ENCODE data around the gene RHEBL1.

Gene RHEBL1

GRCh38 chr12:49097381-49097780, 27.6 kb upstream of the RHEBL1 start:
- peaks cover 12% of the 10 kb centered on the region for H3K4me1 ChIP-seq (ENCODE audit: control insufficient read depth, insufficient read depth, low read length)
- H3K9ac ChIP-seq (ENCODE audit: low read length), result no peak overlapping the region
- H3K4me3 ChIP-seq (ENCODE audit: low read depth, low read length), result no peak overlapping the region
- H3K27me3 ChIP-seq (ENCODE audit: control insufficient read depth, insufficient read depth, low read length), result peaks cover 36% of the 10 kb centered on the region
- H3K36me3 ChIP-seq (ENCODE audit: control insufficient read depth, insufficient read depth, low read length), result peaks cover 44% of the 10 kb centered on the region
- H3K9me3 ChIP-seq (ENCODE audit: control insufficient read depth, insufficient read depth, low read depth, low read length), result no peaks in the 10 kb centered on the region
- no peak overlapping the region for H3K27ac ChIP-seq (ENCODE audit: low read depth, low read length)

- H3K4me3 ChIP-seq (ENCODE audit: low read depth, low read length), result no peak overlapping the region
- H3K27me3 ChIP-seq (ENCODE audit: control insufficient read depth, insufficient read depth, low read length), result peaks cover 60% of the 10 kb centered on the region
- H3K27ac ChIP-seq (ENCODE audit: low read depth, low read length), result no peak overlapping the region
- H3K36me3 ChIP-seq (ENCODE audit: control insufficient read depth, insufficient read depth, low read length), result peaks cover 20% of the 10 kb centered on the region
- H3K9ac ChIP-seq (ENCODE audit: low read length), result no peak overlapping the region
- no peaks in the 10 kb centered on the region for H3K9me3 ChIP-seq (ENCODE audit: control insufficient read depth, insufficient read depth, low read depth, low read length)
- peaks cover 23% of the 10 kb centered on the region for H3K4me1 ChIP-seq (ENCODE audit: control insufficient read depth, insufficient read depth, low read length)
Measured at GRCh38 chr12:49094975-49095365, 25.2 kb upstream of the RHEBL1 start.

- Histone ChIP-seq H3K27me3 (ENCODE audit: control insufficient read depth, insufficient read depth, low read length) (peaks cover 66% of the 10 kb centered on the region), H3K27ac (ENCODE audit: low read depth, low read length) (no peak within 1 kb of the TSS), H3K9me3 (ENCODE audit: control insufficient read depth, insufficient read depth, low read depth, low read length) (no peaks in the 10 kb centered on the region), H3K36me3 (ENCODE audit: control insufficient read depth, insufficient read depth, low read length) (peaks cover 17% of the 10 kb centered on the region), H3K9ac (ENCODE audit: low read length) (no peak within 1 kb of the TSS), H3K4me1 (ENCODE audit: control insufficient read depth, insufficient read depth, low read length) (peaks cover 23% of the 10 kb centered on the region), H3K4me3 (ENCODE audit: low read depth, low read length) (peak within 1 kb of the TSS; percentile 55)
Measured at GRCh38 chr12:49094160-49094974, 24.6 kb upstream of the RHEBL1 start, which contains the start of gene DHH. TSS of gene DHH (minus strand) at chr12:49094801. CDS start at chr12:49094512, 289 bp downstream.

- peak overlapping the region; percentile 55 for H3K4me3 ChIP-seq (ENCODE audit: low read depth, low read length)
- no peak overlapping the region for H3K27ac ChIP-seq (ENCODE audit: low read depth, low read length)
- no peak overlapping the region for H3K9ac ChIP-seq (ENCODE audit: low read length)
- peaks cover 27% of the 10 kb centered on the region for H3K4me1 ChIP-seq (ENCODE audit: control insufficient read depth, insufficient read depth, low read length)
- H3K27me3 ChIP-seq (ENCODE audit: control insufficient read depth, insufficient read depth, low read length), result peaks cover 72% of the 10 kb centered on the region
- peaks cover 15% of the 10 kb centered on the region for H3K36me3 ChIP-seq (ENCODE audit: control insufficient read depth, insufficient read depth, low read length)
- H3K9me3 ChIP-seq (ENCODE audit: control insufficient read depth, insufficient read depth, low read depth, low read length), result no peaks in the 10 kb centered on the region
Measured at GRCh38 chr12:49093792-49094159, 24.0 kb upstream of the RHEBL1 start.

- peaks cover 34% of the 10 kb centered on the region for H3K4me1 ChIP-seq (ENCODE audit: control insufficient read depth, insufficient read depth, low read length)
- H3K9me3 ChIP-seq (ENCODE audit: control insufficient read depth, insufficient read depth, low read depth, low read length), result no peaks in the 10 kb centered on the region
- H3K27ac ChIP-seq (ENCODE audit: low read depth, low read length), result no peak overlapping the region
- no peak overlapping the region for H3K9ac ChIP-seq (ENCODE audit: low read length)
- peaks cover 80% of the 10 kb centered on the region for H3K27me3 ChIP-seq (ENCODE audit: control insufficient read depth, insufficient read depth, low read length)
- no peak overlapping the region for H3K4me3 ChIP-seq (ENCODE audit: low read depth, low read length)
- H3K36me3 ChIP-seq (ENCODE audit: control insufficient read depth, insufficient read depth, low read length), result peaks cover 15% of the 10 kb centered on the region
Measured at GRCh38 chr12:49092816-49093406, 23.1 kb upstream of the RHEBL1 start.

GRCh38 chr12:49092086-49092815, 22.5 kb upstream of the RHEBL1 start:
- peaks cover 9% of the 10 kb centered on the region for H3K36me3 ChIP-seq (ENCODE audit: control insufficient read depth, insufficient read depth, low read length)
- H3K27ac ChIP-seq (ENCODE audit: low read depth, low read length), result no peak overlapping the region
- H3K27me3 ChIP-seq (ENCODE audit: control insufficient read depth, insufficient read depth, low read length), result peaks cover 87% of the 10 kb centered on the region
- peaks cover 34% of the 10 kb centered on the region for H3K4me1 ChIP-seq (ENCODE audit: control insufficient read depth, insufficient read depth, low read length)
- peak overlapping the region; percentile 39 for H3K4me3 ChIP-seq (ENCODE audit: low read depth, low read length)
- no peaks in the 10 kb centered on the region for H3K9me3 ChIP-seq (ENCODE audit: control insufficient read depth, insufficient read depth, low read depth, low read length)
- H3K9ac ChIP-seq (ENCODE audit: low read length), result no peak overlapping the region

- H3K9me3 ChIP-seq (ENCODE audit: control insufficient read depth, insufficient read depth, low read depth, low read length), result no peaks in the 10 kb centered on the region
- H3K9ac ChIP-seq (ENCODE audit: low read length), result no peak overlapping the region
- peak overlapping the region; percentile 39 for H3K4me3 ChIP-seq (ENCODE audit: low read depth, low read length)
- peaks cover 92% of the 10 kb centered on the region for H3K27me3 ChIP-seq (ENCODE audit: control insufficient read depth, insufficient read depth, low read length)
- 0 out of 2 replicates have a peak, but pooled peaks cover 4% of the 10 kb centered on the region for H3K36me3 ChIP-seq (ENCODE audit: control insufficient read depth, insufficient read depth, low read length)
- peaks cover 34% of the 10 kb centered on the region for H3K4me1 ChIP-seq (ENCODE audit: control insufficient read depth, insufficient read depth, low read length)
- no peak overlapping the region for H3K27ac ChIP-seq (ENCODE audit: low read depth, low read length)
Measured at GRCh38 chr12:49091836-49092085, 22.0 kb upstream of the RHEBL1 start.

GRCh38 chr12:49091056-49091835, 21.5 kb upstream of the RHEBL1 start:
- H3K4me3 ChIP-seq (ENCODE audit: low read depth, low read length), result peak overlapping the region; percentile 39
- H3K9ac ChIP-seq (ENCODE audit: low read length), result no peak overlapping the region
- H3K36me3 ChIP-seq (ENCODE audit: control insufficient read depth, insufficient read depth, low read length), result no peaks in the 10 kb centered on the region
- H3K27ac ChIP-seq (ENCODE audit: low read depth, low read length), result no peak overlapping the region
- H3K9me3 ChIP-seq (ENCODE audit: control insufficient read depth, insufficient read depth, low read depth, low read length), result no peaks in the 10 kb centered on the region
- H3K4me1 ChIP-seq (ENCODE audit: control insufficient read depth, insufficient read depth, low read length), result peaks cover 34% of the 10 kb centered on the region
- peaks cover 97% of the 10 kb centered on the region for H3K27me3 ChIP-seq (ENCODE audit: control insufficient read depth, insufficient read depth, low read length)

GRCh38 chr12:49089821-49090773, 20.3 kb upstream of the RHEBL1 start:
- Histone ChIP-seq H3K9me3 (ENCODE audit: control insufficient read depth, insufficient read depth, low read depth, low read length) (no peaks in the 10 kb centered on the region), H3K4me1 (ENCODE audit: control insufficient read depth, insufficient read depth, low read length) (peaks cover 34% of the 10 kb centered on the region), H3K4me3 (ENCODE audit: low read depth, low read length) (peak overlapping the region; percentile 54), H3K36me3 (ENCODE audit: control insufficient read depth, insufficient read depth, low read length) (no peaks in the 10 kb centered on the region), H3K27me3 (ENCODE audit: control insufficient read depth, insufficient read depth, low read length) (peaks cover 93% of the 10 kb centered on the region), H3K9ac (ENCODE audit: low read length) (no peak overlapping the region), H3K27ac (ENCODE audit: low read depth, low read length) (no peak overlapping the region)

GRCh38 chr12:49088932-49089330, 19.2 kb upstream of the RHEBL1 start:
- no peak overlapping the region for H3K27ac ChIP-seq (ENCODE audit: low read depth, low read length)
- H3K4me1 ChIP-seq (ENCODE audit: control insufficient read depth, insufficient read depth, low read length), result peaks cover 32% of the 10 kb centered on the region
- peak overlapping the region; percentile 51 for H3K4me3 ChIP-seq (ENCODE audit: low read depth, low read length)
- peaks cover 83% of the 10 kb centered on the region for H3K27me3 ChIP-seq (ENCODE audit: control insufficient read depth, insufficient read depth, low read length)
- no peaks in the 10 kb centered on the region for H3K36me3 ChIP-seq (ENCODE audit: control insufficient read depth, insufficient read depth, low read length)
- no peak overlapping the region for H3K9ac ChIP-seq (ENCODE audit: low read length)
- 0 out of 2 replicates have a peak, but pooled peaks cover 4% of the 10 kb centered on the region for H3K9me3 ChIP-seq (ENCODE audit: control insufficient read depth, insufficient read depth, low read depth, low read length)

All from HUES6 (cell line).